NCI-H1694 treated with DMSO at 0.1 percent for 48 hours (cell line): ENCODE measurements around the gene MOGAT3.

ENCODE experiments used
- DNase-seq: peaks from one replicate; lab custom pipeline; 2025; lab: John Stamatoyannopoulos, UW

Gene MOGAT3

DNA sequence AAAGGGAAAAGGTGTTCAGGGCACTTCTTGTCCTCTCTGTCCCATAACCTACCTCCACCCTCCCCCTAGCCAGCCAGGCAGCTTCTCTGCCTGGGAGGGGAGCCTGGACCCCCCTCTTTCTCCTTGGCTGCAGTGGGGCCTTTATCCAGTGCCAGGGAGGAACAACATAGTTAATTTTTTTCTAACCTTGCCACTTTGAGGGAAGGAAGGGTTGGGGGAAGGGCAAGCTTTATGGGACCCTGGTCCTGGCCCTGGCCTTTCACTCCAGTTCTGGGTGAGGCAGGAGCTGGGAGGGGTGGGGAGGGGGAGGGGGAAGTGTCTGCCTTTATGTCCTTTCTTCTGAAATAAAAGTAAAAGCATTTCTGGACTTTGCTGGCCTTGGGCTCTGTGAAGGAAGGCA lies 39.9 kb downstream of the MOGAT3 start:
- no peak for DNase-seq

- no peak for DNase-seq
Observed at GRCh38 chr7:101159696-101160674, 40.9 kb downstream of the MOGAT3 start.

- no peak for DNase-seq
Observed at GRCh38 chr7:101156866-101157589, 43.8 kb downstream of the MOGAT3 start.

DNA sequence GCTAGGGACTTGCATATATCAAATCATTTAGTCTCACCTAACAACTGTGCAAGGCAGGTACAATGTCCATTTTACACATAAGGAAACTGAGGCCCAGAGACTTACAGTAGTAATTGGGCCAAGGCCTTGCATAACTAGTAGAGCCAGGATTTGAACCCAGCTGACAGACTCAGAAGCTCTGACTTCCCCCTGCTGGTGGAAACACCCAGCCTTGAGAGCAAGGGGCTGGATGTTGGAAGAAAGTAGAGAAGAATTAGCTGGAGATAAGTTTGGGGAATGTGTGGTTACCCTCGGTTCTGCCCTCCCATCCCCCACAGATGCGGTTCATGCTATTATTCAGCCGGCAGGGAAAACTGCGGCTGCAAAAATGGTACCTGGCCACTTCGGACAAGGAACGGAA lies 44.6 kb downstream of the MOGAT3 start:
- no peak for DNase-seq

DNA sequence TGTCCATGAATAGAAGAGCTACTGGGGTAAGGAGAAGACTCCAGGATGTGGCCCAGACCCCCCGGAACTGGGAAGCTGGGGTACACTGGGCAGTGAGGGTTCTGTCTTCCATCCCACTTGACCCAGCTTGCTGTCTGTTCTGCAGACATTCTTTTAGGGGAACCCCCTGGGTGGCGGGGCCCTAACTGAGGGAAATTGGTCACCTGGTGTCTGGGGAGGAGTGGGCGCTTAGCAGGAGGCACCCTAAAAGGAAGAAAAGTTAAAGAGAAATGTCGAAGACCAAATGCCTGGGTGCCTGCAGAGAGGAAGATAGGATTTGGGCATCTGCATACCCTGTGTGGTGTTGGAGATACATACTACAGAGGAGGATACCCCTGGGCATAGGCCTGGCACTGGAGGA lies 45.5 kb downstream of the MOGAT3 start:
- DNase-seq, result no peak

DNA sequence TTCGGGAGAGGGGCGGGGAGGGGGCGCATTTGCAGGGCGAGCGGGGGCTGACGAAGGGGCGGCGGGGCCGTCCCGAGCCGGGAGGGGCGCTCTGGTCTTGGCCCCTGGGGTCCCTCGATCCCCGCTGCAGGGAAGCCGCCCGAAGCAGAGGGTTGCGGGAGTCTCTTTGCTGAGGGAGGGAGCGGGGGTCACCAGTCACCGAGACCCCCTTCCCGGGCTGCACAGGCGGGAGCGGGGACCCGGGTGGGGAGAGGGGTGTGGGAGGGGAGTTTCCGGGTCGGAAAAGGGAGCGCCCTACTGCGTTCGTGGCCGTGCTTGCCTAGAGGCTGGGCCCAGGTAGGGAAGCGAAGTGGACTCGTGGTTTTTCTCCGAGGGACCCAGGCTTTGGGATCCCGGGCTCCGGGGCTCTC lies 46.1 kb downstream of the MOGAT3 start:
- no peak for DNase-seq

DNA sequence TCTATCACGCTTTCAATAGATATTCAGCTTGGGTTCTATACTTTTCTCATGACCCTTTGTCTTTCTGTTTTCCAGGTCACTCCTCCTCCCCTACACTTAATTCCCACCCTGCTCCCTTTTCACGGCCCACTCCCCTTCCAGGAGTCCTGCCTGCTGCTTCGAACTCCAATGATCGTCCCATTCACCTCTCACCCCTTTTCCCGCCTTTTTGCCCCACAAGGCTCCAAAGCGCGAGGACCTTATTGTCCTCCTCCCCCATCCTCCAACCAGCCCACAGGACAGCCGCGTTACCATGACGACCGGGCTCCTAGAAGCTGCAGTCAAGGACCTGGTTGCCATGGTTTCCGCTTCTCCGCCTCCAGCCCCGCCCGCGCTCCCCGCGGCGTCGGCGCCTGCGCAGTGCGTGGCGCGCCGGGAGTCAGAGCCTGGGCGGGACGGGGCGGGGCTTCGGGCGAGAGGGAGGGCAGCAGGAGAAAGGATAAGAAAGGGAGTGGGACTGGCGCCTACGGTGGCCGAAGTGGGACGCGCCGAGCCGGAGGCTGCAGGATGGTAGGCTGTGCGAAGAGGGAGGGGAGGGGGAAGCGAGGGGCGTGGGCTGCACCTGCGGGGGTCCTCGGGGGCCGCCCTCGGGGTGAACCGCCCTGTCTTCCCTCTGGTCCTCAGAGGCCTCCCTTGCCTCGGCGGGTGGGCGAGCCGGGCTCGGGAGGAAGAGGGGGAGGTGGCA lies 46.7 kb downstream of the MOGAT3 start, which contains the start of gene AP1S1:
Gene AP1S1, plus strand, starts transcription at position 508 of the 724 bp plus-strand sequence. Its CDS starts 39 bp downstream, at position 547.
- DNase-seq, result peak; percentile 99

DNA sequence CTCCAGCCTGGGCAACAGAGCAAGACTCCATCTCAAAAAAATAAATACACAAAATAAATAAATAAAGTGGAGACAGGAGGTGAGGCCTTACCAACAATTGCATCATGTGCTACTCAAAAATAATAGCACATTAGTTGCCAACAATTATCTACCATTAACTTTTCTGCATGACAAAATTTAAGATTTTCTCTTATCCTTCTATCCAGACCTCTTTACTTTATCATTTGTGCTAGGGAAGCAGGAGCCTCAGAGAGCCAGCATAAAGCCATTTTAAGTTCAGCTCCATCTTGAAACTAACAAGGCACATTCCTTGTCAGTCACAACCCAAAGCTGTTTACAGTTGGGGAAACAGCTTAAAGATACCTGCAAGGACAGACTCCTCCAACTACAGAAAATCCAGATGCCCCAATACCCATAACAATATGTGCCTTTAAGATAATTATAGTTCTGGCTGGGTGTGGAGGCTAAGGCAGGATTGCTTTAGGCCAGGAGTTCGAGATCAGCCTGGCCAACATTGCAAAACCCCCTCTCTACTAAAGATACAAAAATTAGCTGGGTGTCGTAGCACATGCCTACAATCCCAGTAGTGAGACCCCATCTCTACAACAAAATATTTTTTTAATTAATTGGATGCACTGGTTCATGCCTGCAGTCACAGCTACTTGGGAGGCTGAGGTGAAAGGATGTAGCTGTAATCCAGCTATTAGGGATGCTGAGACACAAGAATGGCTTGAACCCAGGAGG lies 48.8 kb downstream of the MOGAT3 start:
- DNase-seq, result no peak
